Liver (tissue), 9 donors: ENCODE data around the gene SRPRB. TPM values are rescaled to one million over a fixed set of nuclear protein-coding genes. Genes with fewer than 3 reads are reported as not detected.
"Not testable (repeated sequence)": the region's sequence is repeated elsewhere in the genome, so short reads cannot be mapped to it uniquely, and the experiment has no call there.

Experiments used
- DNase-seq: peaks from one replicate; pipeline ENCODE4 v3.0.0-alpha.2; 2017; ENCODE audit warnings: low spot score
- H3K27ac ChIP-seq, 2 donors: one replicate each; pipeline ENCODE4 v1.7.0; 2013; ENCODE audit warnings: inconsistent platforms in 2 of 2, low read length in 2 of 2, control low read depth in 1 of 2, low read depth in 1 of 2, mild to moderate bottlenecking in 1 of 2
- H3K27me3 ChIP-seq, 4 donors: one replicate each; pipeline versions ENCODE4 v1.6.1 to v1.7.0; 2013; ENCODE audit warnings: low read length in 3 of 4, inconsistent platforms in 1 of 4, mild to moderate bottlenecking in 1 of 4, moderate library complexity in 1 of 4; ENCODE audit not compliant: control insufficient read depth in 4 of 4, insufficient read depth in 4 of 4
- H3K36me3 ChIP-seq, 4 donors: one replicate each; pipeline versions ENCODE4 v1.6.1 to v1.7.0; 2013; ENCODE audit warnings: low read length in 3 of 4, mild to moderate bottlenecking in 3 of 4, low read depth in 1 of 4, moderate library complexity in 1 of 4; ENCODE audit not compliant: control insufficient read depth in 4 of 4, insufficient read depth in 3 of 4
- H3K4me1 ChIP-seq, 4 donors: one replicate each; pipeline versions ENCODE4 v1.6.1 to v1.7.0; 2013; ENCODE audit warnings: low read length in 3 of 4, mild to moderate bottlenecking in 3 of 4, moderate library complexity in 1 of 4; ENCODE audit not compliant: control insufficient read depth in 4 of 4, insufficient read depth in 4 of 4
- H3K4me3 ChIP-seq, 3 donors: one replicate each; pipeline versions ENCODE4 v1.6.1 to v1.7.0; 2013; ENCODE audit warnings: low read length in 3 of 3, control low read depth in 1 of 3, low read depth in 1 of 3, mild to moderate bottlenecking in 1 of 3
- H3K9ac ChIP-seq, 2 donors: one replicate each; pipeline ENCODE4 v1.7.0; 2013; ENCODE audit warnings: low read length in 2 of 2, mild to moderate bottlenecking in 2 of 2, moderate library complexity in 2 of 2, control low read depth in 1 of 2, low read depth in 1 of 2
- H3K9me3 ChIP-seq, 4 donors: one replicate each; pipeline versions ENCODE4 v1.6.1 to v1.7.0; 2013; ENCODE audit warnings: low read length in 3 of 4; ENCODE audit not compliant: control insufficient read depth in 4 of 4
- FOXA2 ChIP-seq: IDR thresholded peaks from 2 replicates; pipeline ENCODE4 v1.6.1; 2016; ENCODE audit warnings: antibody characterized with exemption
- GABPA ChIP-seq, 2 donors: IDR thresholded peaks in 1 of 2; conservative IDR thresholded peaks in 1 of 2; 2 replicates each; pipeline ENCODE4 v1.6.1; 2016; ENCODE audit warnings: antibody characterized with exemption in 2 of 2, mild to moderate bottlenecking in 1 of 2, moderate library complexity in 1 of 2
- HNF4A ChIP-seq, 2 donors: conservative IDR thresholded peaks; 2 replicates each; pipeline ENCODE4 v1.6.1; 2016; ENCODE audit warnings: antibody characterized with exemption in 2 of 2, mild to moderate bottlenecking in 2 of 2
- JUND ChIP-seq, 2 donors: IDR thresholded peaks; 2 replicates each; pipeline ENCODE4 v1.6.1; 2016; ENCODE audit warnings: antibody characterized with exemption in 2 of 2
- NR2F2 ChIP-seq: IDR thresholded peaks from 2 replicates; pipeline ENCODE4 v1.6.1; 2016; ENCODE audit warnings: antibody characterized with exemption
- RAD21 ChIP-seq, 2 donors: IDR thresholded peaks; 2 replicates each; pipeline ENCODE4 v1.6.1; 2016; ENCODE audit warnings: antibody characterized with exemption in 2 of 2, mild to moderate bottlenecking in 2 of 2
- RXRA ChIP-seq, 2 donors: IDR thresholded peaks; 2 replicates each; pipeline ENCODE4 v1.6.1; 2017 to 2018; ENCODE audit warnings: antibody characterized with exemption in 2 of 2, mild to moderate bottlenecking in 1 of 2
- TAF1 ChIP-seq: conservative IDR thresholded peaks from 2 replicates; pipeline ENCODE4 v1.6.1; 2016; ENCODE audit warnings: antibody characterized with exemption, mild to moderate bottlenecking
- WGBS: extraction: QIAGEN DNeasy Blood & Tissue Kit; methylation state at CpG from one replicate; pipeline ENCODE4 v1.1.7; 2013; 5-methylcytosine and 5-hydroxymethylcytosine counted together
- polyA plus RNA-seq, 2 donors: library from polyadenylated mRNA; stranded (reverse) in 1 of 2; unstranded in 1 of 2; fragments of 200-250 nt in 1 of 2; fragments of >200 nt in 1 of 2; fragmentation: Nextera tagmentation in 1 of 2; extraction: Ambion mirVana in 1 of 2; gene quantifications; one replicate each; pipeline versions ENCODE4 v1.2.1 to v1.2.3, GENCODE V29; 2013 to 2015
- total RNA-seq, 2 donors: library from RNA; depleted of rRNA; stranded (reverse); fragments of >200 nt; gene quantifications; one replicate each; pipeline ENCODE4 v1.2.3, GENCODE V29; 2014
- TF ChIP-seq, protein P1 (sequence below): IDR thresholded peaks from 2 replicates; pipeline ENCODE4 v1.6.1; 2016; ENCODE audit warnings: antibody characterized with exemption
- TF ChIP-seq, protein P2 (sequence below): fragments of 150-350 bp; IDR thresholded peaks from 2 replicates; pipeline ENCODE4 v1.5.1; 2017; ENCODE audit warnings: improper control_type of control experiment, low read depth, low read length; ENCODE audit not compliant: missing input control
- TF ChIP-seq, protein P3 (sequence below): IDR thresholded peaks from 2 replicates; pipeline ENCODE4 v1.6.1; 2016; ENCODE audit warnings: antibody characterized with exemption
- TF ChIP-seq, protein P4 (sequence below): IDR thresholded peaks from 2 replicates; pipeline ENCODE4 v1.6.1; 2016; ENCODE audit warnings: antibody characterized with exemption
- donor health status: healthy.
- donor health status: healthy.
- donor health status: healthy.
- donor health status: healthy.
- donor health status: healthy.

Gene SRPRB
- total and polyA plus RNA-seq, 4 donors = 34.7 to 97.6 (median 76.9) TPM

DNA sequence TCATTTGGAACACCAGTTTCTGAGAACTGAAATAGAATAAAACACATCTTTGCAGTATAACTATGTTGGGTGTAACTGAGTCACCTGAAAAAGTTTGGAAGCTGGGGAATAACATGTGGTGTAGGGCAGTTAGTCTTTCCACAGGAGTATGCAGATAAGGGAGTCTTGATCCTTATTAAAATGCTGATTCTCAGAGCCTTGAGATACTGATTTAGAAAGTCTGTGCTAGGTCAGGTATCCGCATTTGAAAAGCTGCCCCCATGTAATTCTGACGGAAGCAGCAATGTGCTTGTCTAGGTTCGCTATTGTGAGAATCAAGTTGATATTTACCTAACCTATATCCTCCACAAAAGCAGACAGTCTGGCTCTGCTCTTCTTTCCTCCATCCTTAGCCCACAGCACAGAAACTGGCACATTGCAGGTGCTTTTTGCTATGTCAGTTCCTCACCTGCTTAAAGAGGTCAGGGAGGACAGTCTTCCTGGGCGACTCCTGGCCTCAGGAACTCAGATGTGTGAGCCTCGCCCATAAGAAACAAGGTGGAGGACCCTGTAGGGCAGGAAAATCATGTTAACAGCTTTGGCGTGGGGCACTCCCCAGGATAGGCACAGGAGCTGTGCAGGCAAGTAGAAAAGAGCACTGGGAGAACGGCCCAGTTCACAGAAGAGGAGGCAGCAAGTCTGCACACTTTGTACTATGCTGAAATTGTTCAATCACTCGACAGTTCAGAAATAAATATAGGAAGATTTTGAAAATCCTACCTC is 27.6 kb upstream of the SRPRB start:
- no peak overlapping the region for H3K27ac ChIP-seq
- H3K9ac ChIP-seq = no peak overlapping the region
- DNase-seq = no peak
- 70% methylated on average over 8 of the region's 8 CpGs for whole genome bisulfite sequencing
- H3K4me3 ChIP-seq = no peak overlapping the region
- peaks cover 0 to 3% (median 0%) of the 10 kb centered on the region in 4 donors for H3K4me1 ChIP-seq
- H3K36me3 ChIP-seq = peaks cover 0 to 51% (median 46%) of the 10 kb centered on the region in 4 donors
- TF ChIP-seq JUND (IDR thresholded peaks at IDR 0.05) (no peak), NR2F2 (no peak), FOXA2 (no peak)
- TF ChIP-seq, protein P1, sequence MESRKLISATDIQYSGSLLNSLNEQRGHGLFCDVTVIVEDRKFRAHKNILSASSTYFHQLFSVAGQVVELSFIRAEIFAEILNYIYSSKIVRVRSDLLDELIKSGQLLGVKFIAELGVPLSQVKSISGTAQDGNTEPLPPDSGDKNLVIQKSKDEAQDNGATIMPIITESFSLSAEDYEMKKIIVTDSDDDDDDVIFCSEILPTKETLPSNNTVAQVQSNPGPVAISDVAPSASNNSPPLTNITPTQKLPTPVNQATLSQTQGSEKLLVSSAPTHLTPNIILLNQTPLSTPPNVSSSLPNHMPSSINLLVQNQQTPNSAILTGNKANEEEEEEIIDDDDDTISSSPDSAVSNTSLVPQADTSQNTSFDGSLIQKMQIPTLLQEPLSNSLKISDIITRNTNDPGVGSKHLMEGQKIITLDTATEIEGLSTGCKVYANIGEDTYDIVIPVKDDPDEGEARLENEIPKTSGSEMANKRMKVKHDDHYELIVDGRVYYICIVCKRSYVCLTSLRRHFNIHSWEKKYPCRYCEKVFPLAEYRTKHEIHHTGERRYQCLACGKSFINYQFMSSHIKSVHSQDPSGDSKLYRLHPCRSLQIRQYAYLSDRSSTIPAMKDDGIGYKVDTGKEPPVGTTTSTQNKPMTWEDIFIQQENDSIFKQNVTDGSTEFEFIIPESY = no peak
- no peaks in the 10 kb centered on the region for H3K9me3 ChIP-seq
- no peaks in the 10 kb centered on the region for H3K27me3 ChIP-seq

DNA sequence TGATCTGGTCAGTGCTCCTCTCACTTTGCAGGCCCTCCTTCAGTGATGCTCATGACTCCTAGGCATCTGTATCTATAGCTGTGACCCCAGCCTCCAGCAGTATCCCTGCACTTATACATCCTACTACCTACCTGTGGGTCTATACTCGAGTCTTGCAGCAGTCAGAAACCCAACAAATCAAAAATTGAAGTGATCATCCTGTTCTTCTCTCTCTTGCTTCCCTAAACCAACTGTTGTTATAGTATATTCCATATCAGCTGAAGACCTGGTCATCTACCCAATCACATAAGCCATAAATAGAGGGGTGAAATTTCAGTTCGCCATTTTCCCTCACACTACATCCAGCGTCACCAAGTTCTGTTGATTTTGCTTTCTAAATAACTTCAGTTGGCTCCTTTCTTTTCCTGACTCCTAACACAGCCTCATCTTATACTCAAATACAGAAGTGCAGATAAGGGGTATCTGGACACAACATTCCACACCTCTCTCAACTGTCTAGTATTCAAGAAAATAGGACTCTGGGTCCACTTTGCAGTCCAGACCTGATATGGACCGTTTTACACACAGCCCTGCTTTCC is 25.9 kb upstream of the SRPRB start:
- Histone ChIP-seq H3K36me3 (peaks cover 0 to 42% (median 37%) of the 10 kb centered on the region in 4 donors), H3K27ac (no peak overlapping the region), H3K9me3 (no peaks in the 10 kb centered on the region), H3K27me3 (no peaks in the 10 kb centered on the region), H3K4me3 (no peak overlapping the region), H3K9ac (no peak overlapping the region), H3K4me1 (peaks cover 0 to 3% (median 0%) of the 10 kb centered on the region in 4 donors)
- TF ChIP-seq JUND (IDR thresholded peaks at IDR 0.05) (peak in 1 of 2 donors; percentile 32), NR2F2 (no peak)
- 50% methylated on average over 4 of the region's 4 CpGs for WGBS
- no peak for DNase-seq

DNA sequence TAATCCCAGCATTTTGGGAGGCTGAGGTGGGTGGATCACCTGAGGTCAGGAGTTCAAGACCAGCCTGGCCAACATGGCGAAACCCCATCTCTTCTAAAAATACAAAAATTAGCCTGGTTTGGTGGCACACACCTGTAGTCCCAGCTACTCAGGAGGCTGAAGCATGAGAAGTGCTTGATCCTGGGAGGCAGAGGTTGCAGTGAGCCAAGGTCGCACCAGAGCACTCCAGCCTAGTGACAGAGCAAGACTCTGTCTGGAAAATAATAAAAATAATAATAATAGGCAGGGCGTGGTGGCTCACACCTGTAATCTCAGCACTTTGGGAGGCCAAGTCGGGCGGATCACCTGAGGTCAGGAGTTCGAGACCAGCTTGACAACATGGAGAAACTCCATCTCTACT is 24.9 kb upstream of the SRPRB start:
- not testable (repeated sequence) for H3K9me3 ChIP-seq, H3K27ac ChIP-seq, H3K27me3 ChIP-seq, DNase-seq, H3K4me3 ChIP-seq, H3K9ac ChIP-seq, H3K4me1 ChIP-seq
- 45% methylated on average over 6 of the region's 6 CpGs for WGBS
- peaks cover 0 to 35% (median 27%) of the 10 kb centered on the region in 4 donors for H3K36me3 ChIP-seq
- peak; percentile 10 to 32 for TF ChIP-seq RXRA (IDR thresholded peaks at IDR 0.05)
- TF ChIP-seq JUND (IDR thresholded peaks at IDR 0.05) = peak in 1 of 2 donors; percentile 34

DNA sequence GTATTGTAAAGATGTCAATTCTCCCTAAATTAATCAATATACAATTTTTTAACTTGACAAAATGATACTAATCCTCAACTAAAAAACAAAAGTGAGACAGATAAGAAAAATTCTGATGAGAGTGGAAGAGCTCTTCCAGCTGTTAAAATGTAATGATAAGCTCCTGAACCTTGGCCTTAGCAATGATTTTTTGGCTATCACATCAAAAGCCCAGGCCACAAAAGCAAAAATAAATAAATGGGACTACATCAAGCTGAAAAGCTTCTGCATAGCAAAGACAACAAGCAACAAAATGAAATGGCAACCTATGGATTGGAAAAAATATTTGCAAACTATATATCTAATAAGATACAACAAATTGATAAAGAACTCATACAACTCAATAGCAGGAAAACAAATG is 24.0 kb upstream of the SRPRB start:
- H3K9ac ChIP-seq = no peak overlapping the region

More for the DNA sequence above, 24.0 kb upstream of the SRPRB start:
- no peak overlapping the region for H3K27ac ChIP-seq
- no peak overlapping the region for H3K4me3 ChIP-seq
- no peaks in the 10 kb centered on the region for H3K9me3 ChIP-seq
- DNase-seq = no peak
- H3K4me1 ChIP-seq = no peaks in the 10 kb centered on the region
- H3K27me3 ChIP-seq = no peaks in the 10 kb centered on the region
- TF ChIP-seq, protein P2, sequence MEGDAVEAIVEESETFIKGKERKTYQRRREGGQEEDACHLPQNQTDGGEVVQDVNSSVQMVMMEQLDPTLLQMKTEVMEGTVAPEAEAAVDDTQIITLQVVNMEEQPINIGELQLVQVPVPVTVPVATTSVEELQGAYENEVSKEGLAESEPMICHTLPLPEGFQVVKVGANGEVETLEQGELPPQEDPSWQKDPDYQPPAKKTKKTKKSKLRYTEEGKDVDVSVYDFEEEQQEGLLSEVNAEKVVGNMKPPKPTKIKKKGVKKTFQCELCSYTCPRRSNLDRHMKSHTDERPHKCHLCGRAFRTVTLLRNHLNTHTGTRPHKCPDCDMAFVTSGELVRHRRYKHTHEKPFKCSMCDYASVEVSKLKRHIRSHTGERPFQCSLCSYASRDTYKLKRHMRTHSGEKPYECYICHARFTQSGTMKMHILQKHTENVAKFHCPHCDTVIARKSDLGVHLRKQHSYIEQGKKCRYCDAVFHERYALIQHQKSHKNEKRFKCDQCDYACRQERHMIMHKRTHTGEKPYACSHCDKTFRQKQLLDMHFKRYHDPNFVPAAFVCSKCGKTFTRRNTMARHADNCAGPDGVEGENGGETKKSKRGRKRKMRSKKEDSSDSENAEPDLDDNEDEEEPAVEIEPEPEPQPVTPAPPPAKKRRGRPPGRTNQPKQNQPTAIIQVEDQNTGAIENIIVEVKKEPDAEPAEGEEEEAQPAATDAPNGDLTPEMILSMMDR = no peak
- TF ChIP-seq HNF4A (conservative IDR thresholded peaks at IDR 0.05) (peak; percentile 50 to 66), RXRA (IDR thresholded peaks at IDR 0.05) (peak in 1 of 2 donors; percentile 8), NR2F2 (no peak), TAF1 (no peak), GABPA (IDR thresholded peaks at IDR 0.05 in 1 of 2, conservative IDR thresholded peaks at IDR 0.05 in 1 of 2) (no peak), RAD21 (IDR thresholded peaks at IDR 0.05) (peak in 1 of 2 donors; percentile 12)
- TF ChIP-seq, protein P3, sequence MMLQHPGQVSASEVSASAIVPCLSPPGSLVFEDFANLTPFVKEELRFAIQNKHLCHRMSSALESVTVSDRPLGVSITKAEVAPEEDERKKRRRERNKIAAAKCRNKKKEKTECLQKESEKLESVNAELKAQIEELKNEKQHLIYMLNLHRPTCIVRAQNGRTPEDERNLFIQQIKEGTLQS = no peak
- TF ChIP-seq, protein P4, sequence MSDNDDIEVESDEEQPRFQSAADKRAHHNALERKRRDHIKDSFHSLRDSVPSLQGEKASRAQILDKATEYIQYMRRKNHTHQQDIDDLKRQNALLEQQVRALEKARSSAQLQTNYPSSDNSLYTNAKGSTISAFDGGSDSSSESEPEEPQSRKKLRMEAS = no peak
- TF ChIP-seq, protein P1 = no peak
- H3K36me3 ChIP-seq = peaks cover 0 to 28% (median 20%) of the 10 kb centered on the region in 4 donors
